ENCODE data around the gene ATP1A3. TPM values are rescaled to one million over a fixed set of nuclear protein-coding genes. Genes with fewer than 3 reads are reported as not detected.

Gene ATP1A3
- total RNA-seq, 1 experiment from 2014 or later, result not detected

DNA sequence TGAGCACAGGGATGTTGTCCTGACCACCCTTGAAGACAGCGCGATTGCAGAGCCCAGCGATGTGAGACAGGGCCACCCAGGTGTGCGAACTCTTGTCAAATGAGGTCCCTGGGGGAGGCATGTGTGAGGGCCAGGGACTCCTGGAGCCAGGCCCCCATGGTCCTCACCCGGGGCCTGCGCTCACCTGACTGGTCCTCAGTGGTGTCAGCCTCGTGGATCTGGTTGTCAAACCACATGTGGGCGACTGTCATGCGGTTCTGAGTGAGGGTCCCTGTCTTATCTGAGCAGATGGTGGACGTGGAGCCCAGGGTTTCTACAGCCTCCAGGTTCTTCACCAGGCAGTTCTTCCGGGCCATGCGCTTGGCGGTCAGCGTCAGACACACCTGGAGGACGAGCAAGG is 12.3 kb downstream of the ATP1A3 start:
- peaks cover 5% of the 10 kb centered on the region for H3K4me1 Mint-ChIP-seq (ENCODE audit: insufficient read depth, unreplicated experiment)

GRCh38 chr19:41978470-41978869 is 15.6 kb downstream of the ATP1A3 start:
- POLR2A ChIA-PET, result no interaction called here
- BruUV-seq (replicated peaks), result no TSS peak
- CTCF ChIA-PET, result no interaction called here
- Mint-ChIP-seq H3K27ac (ENCODE audit: low read depth, unreplicated experiment) (no peak overlapping the region), H3K27me3 (ENCODE audit: insufficient read depth, unreplicated experiment) (no peaks in the 10 kb centered on the region), H3K4me1 (ENCODE audit: insufficient read depth, unreplicated experiment) (peaks cover 5% of the 10 kb centered on the region), H3K36me3 (ENCODE audit: insufficient read depth, unreplicated experiment) (no peaks in the 10 kb centered on the region), H3K4me3 (ENCODE audit: unreplicated experiment) (no peak overlapping the region), H3K9me3 (ENCODE audit: unreplicated experiment) (no peaks in the 10 kb centered on the region)
- intact Hi-C loops (cut with micrococcal nuclease), result no loop called here
- TF ChIP-seq CTCF (IDR thresholded peaks at IDR 0.05; ENCODE audit: unreplicated experiment), result no peak
- DNase-seq (ENCODE audit: unreplicated experiment), result no peak

More for the DNA sequence above, 12.3 kb downstream of the ATP1A3 start:
- no peaks in the 10 kb centered on the region for H3K9me3 Mint-ChIP-seq (ENCODE audit: unreplicated experiment)
- H3K4me3 Mint-ChIP-seq (ENCODE audit: unreplicated experiment), result no peak overlapping the region
- H3K27ac Mint-ChIP-seq (ENCODE audit: low read depth, unreplicated experiment), result no peak overlapping the region
- no peaks in the 10 kb centered on the region for H3K27me3 Mint-ChIP-seq (ENCODE audit: insufficient read depth, unreplicated experiment)
- no peak for DNase-seq (ENCODE audit: unreplicated experiment)
- POLR2A ChIA-PET, result no interaction called here
- no peak for TF ChIP-seq CTCF (IDR thresholded peaks at IDR 0.05; ENCODE audit: unreplicated experiment)
- H3K36me3 Mint-ChIP-seq (ENCODE audit: insufficient read depth, unreplicated experiment), result no peaks in the 10 kb centered on the region
- intact Hi-C loops (cut with micrococcal nuclease), result no loop called here
- BruUV-seq (replicated peaks), result no TSS peak
- CTCF ChIA-PET, result no interaction called here

DNA sequence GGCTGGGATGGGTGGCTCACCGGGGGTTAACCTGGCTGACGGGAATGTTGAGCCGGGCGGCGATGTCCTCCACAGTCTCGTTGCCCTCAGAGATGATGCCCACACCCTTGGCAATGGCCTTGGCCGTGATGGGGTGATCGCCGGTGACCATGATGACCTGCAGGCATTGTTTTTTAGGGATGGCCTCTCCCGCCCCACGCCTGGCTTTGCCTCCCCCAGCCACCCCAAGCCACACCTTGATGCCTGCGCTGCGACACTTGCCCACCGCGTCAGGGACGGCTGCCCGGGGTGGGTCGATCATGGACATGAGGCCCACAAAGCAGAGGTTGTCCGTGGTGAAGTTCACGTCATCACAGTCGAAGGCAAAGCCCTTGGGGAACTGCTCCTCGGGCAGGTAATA is 16.1 kb downstream of the ATP1A3 start:
- ChIA-PET POLR2A (no interaction called here), CTCF (no interaction called here)
- Mint-ChIP-seq H3K4me3 (ENCODE audit: unreplicated experiment) (no peak overlapping the region), H3K27ac (ENCODE audit: low read depth, unreplicated experiment) (no peak overlapping the region), H3K9me3 (ENCODE audit: unreplicated experiment) (no peaks in the 10 kb centered on the region), H3K36me3 (ENCODE audit: insufficient read depth, unreplicated experiment) (no peaks in the 10 kb centered on the region), H3K27me3 (ENCODE audit: insufficient read depth, unreplicated experiment) (no peaks in the 10 kb centered on the region), H3K4me1 (ENCODE audit: insufficient read depth, unreplicated experiment) (peaks cover 5% of the 10 kb centered on the region)
- no peak for DNase-seq (ENCODE audit: unreplicated experiment)
- intact Hi-C loops (cut with micrococcal nuclease), result no loop called here
- BruUV-seq (replicated peaks), result no TSS peak
- TF ChIP-seq CTCF (IDR thresholded peaks at IDR 0.05; ENCODE audit: unreplicated experiment), result no peak

GRCh38 chr19:41974652-41975051 is 19.4 kb downstream of the ATP1A3 start:
- no peak for TF ChIP-seq CTCF (IDR thresholded peaks at IDR 0.05; ENCODE audit: unreplicated experiment)
- no peak for DNase-seq (ENCODE audit: unreplicated experiment)
- H3K4me3 Mint-ChIP-seq (ENCODE audit: unreplicated experiment), result no peak overlapping the region
- no peaks in the 10 kb centered on the region for H3K4me1 Mint-ChIP-seq (ENCODE audit: insufficient read depth, unreplicated experiment)
- H3K27me3 Mint-ChIP-seq (ENCODE audit: insufficient read depth, unreplicated experiment), result peaks cover 12% of the 10 kb centered on the region
- ChIA-PET POLR2A (no interaction called here), CTCF (interaction anchor here (0.6 to 0.7 kb wide), 4 partner anchors 23 to 138 kb away, joined by 3 to 5 read pairs (median 3); partner anchors contain the start of gene RPS19)
- H3K27ac Mint-ChIP-seq (ENCODE audit: low read depth, unreplicated experiment), result no peak overlapping the region
- H3K36me3 Mint-ChIP-seq (ENCODE audit: insufficient read depth, unreplicated experiment), result no peaks in the 10 kb centered on the region
- BruUV-seq (replicated peaks), result no TSS peak
- no peaks in the 10 kb centered on the region for H3K9me3 Mint-ChIP-seq (ENCODE audit: unreplicated experiment)
- intact Hi-C loops (cut with micrococcal nuclease), result no loop called here

Data from MCF 10A (cell line).